Skeletal muscle cell (primary cell): Measurements from ENCODE around the gene USP17L10.
"Not testable (repeated sequence)": the region's sequence is repeated elsewhere in the genome, so short reads cannot be mapped to it uniquely, and the experiment has no call there.

Source experiments
- DNase-seq: peaks from one replicate; pipeline ENCODE4 v3.0.0-alpha.2; 2010; ENCODE audit warnings: low read depth
- H3K4me3 ChIP-seq: 2 replicates; pipeline ENCODE4 v1.5.1; 2011; ENCODE audit warnings: low read depth, mild to moderate bottlenecking, control low read depth, low read length, moderate library complexity

USP17L10 gene, protein sequence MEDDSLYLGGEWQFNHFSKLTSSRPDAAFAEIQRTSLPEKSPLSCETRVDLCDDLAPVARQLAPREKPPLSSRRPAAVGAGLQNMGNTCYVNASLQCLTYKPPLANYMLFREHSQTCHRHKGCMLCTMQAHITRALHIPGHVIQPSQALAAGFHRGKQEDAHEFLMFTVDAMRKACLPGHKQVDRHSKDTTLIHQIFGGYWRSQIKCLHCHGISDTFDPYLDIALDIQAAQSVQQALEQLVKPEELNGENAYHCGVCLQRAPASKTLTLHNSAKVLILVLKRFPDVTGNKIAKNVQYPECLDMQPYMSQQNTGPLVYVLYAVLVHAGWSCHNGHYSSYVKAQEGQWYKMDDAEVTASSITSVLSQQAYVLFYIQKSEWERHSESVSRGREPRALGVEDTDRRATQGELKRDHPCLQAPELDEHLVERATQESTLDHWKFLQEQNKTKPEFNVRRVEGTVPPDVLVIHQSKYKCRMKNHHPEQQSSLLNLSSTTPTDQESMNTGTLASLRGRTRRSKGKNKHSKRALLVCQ

GRCh38 chr4:9210357-9210756 lies at the start of gene USP17L10:
TSS of gene USP17L10 (plus strand) at chr4:9210657. CDS start at chr4:9210657, 0 bp downstream.
- H3K4me3 ChIP-seq, DNase-seq: not testable (repeated sequence)

DNA sequence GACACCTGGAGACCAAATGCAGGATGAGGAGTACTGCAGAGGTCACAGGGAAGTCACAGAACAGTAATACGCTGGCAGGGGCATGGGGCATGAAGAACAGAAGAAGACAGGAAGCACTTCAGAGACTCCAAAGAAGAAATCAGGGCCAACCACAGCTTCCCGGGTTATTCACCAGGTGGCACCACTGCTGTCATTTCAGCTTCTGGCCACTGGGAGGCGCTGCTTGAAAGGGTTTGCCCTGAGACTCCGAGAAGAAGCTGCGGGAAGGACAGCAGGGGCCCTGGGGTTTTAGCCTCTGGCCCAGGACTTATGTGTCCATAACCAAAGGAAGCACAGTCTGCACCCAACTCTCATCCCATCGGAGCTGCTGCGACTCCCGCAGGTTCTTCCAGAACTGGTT lies 44.5 kb upstream of the USP17L10 start:
- DNase-seq, H3K4me3 ChIP-seq: not testable (repeated sequence)

DNA sequence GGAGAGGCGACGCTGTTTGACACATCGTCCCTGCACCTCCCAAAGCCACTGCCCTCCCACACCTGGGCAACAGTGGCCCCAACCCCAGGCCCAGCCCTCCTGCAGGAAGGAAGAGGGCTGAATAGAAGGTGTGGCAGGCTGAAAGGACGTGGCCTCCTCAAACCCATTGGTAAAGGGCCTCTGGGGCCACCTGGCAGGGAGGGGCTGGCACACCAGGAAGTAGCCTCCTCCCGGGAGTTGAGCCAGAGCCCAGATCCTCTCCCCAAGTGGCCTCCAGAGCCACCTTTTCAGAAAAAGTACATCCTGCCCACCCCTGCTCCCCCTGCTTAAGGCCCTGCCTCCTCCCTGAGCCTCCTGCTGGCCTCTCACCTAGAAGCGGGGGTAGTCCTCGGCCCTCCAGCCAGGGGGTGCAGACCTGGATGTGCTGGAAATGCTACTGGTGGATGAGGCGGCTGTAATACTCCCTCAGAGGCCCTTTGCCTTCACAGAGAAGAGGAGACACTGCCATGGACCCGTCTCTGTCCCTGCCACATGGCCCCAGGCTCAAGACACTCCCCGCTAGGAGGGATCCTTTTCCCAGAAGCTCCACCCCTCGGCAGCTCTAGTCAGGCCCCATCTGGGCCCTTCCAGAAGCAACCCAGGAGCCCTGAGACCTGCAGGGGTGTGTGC lies 40.5 kb upstream of the USP17L10 start, which contains the start of gene FAM90A26:
Gene FAM90A26, plus strand, starts transcription at position 619 of the 669 bp plus-strand sequence. CDS start 2,764 bp downstream, outside the sequence.
- H3K4me3 ChIP-seq, DNase-seq: not testable (repeated sequence)

DNA sequence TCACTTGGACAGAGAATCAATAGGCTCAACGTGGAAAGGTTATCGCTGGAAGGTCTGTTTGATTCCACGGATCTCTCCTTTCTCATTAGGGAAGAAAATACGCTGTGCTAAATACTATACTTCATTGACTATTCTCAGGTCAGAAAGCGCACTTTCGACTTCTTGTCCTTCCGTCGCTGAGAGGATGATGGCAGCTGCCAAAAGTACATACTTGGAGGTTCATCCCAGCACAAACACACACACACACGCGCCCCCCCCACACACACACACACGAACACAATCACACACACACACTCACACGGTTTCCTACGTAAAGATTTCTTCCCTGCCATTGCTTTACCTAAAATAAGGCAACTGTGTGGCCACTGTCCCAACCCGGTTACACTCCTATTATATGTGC lies 4.2 kb downstream of the USP17L10 start:
- not testable (repeated sequence) for DNase-seq, H3K4me3 ChIP-seq

- not testable (repeated sequence) for DNase-seq, H3K4me3 ChIP-seq
These were observed 4.6 kb downstream of the USP17L10 start, which contains the start of gene USP17L11 for GRCh38 chr4:9215105-9215504. TSS of gene USP17L11 (plus strand) at chr4:9215405. CDS start at chr4:9215405, 0 bp downstream.

DNA sequence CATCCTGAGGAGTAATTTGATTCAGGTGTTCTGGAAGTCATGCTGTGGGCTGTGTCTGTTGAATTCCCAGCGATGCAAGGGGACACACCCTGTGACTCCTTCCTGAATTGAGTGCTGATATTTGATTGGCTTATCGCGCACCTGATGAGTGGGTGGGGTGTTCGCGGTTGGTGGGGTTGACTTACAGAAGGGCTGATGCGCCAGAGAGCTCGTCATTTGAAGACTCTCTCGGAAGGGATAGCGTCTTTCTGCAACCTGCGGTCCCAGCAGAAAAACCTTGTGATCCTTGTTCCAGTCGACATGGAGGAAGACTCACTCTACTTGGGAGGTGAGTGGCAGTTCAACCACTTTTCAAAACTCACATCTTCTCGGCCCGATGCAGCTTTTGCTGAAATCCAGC lies 9.4 kb downstream of the USP17L10 start, which contains the start of gene USP17L12:
Gene USP17L12, plus strand, starts transcription at position 301 of the 400 bp plus-strand sequence. Its CDS starts 0 bp downstream, at position 301.
- H3K4me3 ChIP-seq, DNase-seq: not testable (repeated sequence)

- DNase-seq, H3K4me3 ChIP-seq: not testable (repeated sequence)
These were observed 14.1 kb downstream of the USP17L10 start, which contains the start of gene USP17L13 for GRCh38 chr4:9224596-9224995. TSS of gene USP17L13 (plus strand) at chr4:9224896. CDS start at chr4:9224896, 0 bp downstream.

DNA sequence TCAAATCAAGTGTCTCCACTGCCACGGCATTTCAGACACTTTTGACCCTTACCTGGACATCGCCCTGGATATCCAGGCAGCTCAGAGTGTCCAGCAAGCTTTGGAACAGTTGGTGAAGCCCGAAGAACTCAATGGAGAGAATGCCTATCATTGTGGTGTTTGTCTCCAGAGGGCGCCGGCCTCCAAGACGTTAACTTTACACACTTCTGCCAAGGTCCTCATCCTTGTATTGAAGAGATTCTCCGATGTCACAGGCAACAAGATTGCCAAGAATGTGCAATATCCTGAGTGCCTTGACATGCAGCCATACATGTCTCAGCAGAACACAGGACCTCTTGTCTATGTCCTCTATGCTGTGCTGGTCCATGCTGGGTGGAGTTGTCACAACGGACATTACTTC lies 19.8 kb downstream of the USP17L10 start:
- H3K4me3 ChIP-seq, DNase-seq: not testable (repeated sequence)

DNA sequence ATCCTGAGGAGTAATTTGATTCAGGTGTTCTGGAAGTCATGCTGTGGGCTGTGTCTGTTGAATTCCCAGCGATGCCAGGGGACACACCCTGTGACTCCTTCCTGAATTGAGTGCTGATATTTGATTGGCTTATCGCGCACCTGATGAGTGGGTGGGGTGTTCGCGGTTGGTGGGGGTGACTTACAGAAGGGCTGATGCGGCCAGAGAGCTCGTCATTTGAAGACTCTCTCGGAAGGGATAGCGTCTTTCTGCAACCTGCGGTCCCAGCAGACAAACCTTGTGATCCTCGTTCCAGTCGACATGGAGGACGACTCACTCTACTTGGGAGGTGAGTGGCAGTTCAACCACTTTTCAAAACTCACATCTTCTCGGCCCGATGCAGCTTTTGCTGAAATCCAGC lies 23.6 kb downstream of the USP17L10 start, which contains the start of gene USP17L15:
Gene USP17L15, plus strand, starts transcription at position 301 of the 400 bp plus-strand sequence. Its CDS starts 0 bp downstream, at position 301.
- H3K4me3 ChIP-seq, DNase-seq: not testable (repeated sequence)

DNA sequence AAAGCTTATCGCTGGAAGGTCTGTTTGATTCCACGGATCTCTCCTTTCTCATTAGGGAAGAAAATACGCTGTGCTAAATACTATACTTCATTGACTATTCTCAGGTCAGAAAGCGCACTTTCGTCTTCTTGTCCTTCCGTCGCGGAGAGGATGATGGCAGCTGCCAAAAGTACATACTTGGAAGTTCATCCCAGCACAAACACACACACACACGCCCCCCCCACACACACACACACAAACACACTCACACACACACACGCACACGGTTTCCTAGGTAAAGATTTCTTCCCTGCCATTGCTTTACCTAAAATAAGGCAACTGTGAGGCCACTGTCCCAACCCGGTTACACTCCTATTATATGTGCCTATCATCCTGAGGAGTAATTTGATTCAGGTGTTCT lies 28.0 kb downstream of the USP17L10 start:
- H3K4me3 ChIP-seq, DNase-seq: not testable (repeated sequence)

GRCh38 chr4:9243579-9243978 lies 33.1 kb downstream of the USP17L10 start, which contains the start of gene USP17L17:
TSS of gene USP17L17 (plus strand) at chr4:9243879. CDS start at chr4:9243879, 0 bp downstream.
- H3K4me3 ChIP-seq, DNase-seq: not testable (repeated sequence)

- not testable (repeated sequence) for DNase-seq, H3K4me3 ChIP-seq
These were observed 37.7 kb downstream of the USP17L10 start, which contains the start of gene USP17L18 for GRCh38 chr4:9247953-9248680. TSS of gene USP17L18 (plus strand) at chr4:9248630. CDS start at chr4:9248630, 0 bp downstream.

DNA sequence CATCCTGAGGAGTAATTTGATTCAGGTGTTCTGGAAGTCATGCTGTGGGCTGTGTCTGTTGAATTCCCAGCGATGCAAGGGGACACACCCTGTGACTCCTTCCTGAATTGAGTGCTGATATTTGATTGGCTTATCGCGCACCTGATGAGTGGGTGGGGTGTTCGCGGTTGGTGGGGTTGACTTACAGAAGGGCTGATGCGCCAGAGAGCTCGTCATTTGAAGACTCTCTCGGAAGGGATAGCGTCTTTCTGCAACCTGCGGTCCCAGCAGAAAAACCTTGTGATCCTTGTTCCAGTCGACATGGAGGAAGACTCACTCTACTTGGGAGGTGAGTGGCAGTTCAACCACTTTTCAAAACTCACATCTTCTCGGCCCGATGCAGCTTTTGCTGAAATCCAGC lies 42.6 kb downstream of the USP17L10 start, which contains the start of gene USP17L19:
Gene USP17L19, plus strand, starts transcription at position 301 of the 400 bp plus-strand sequence. Its CDS starts 0 bp downstream, at position 301.
- H3K4me3 ChIP-seq, DNase-seq: not testable (repeated sequence)

GRCh38 chr4:9257824-9258223 lies 47.4 kb downstream of the USP17L10 start, which contains the start of gene USP17L20:
TSS of gene USP17L20 (plus strand) at chr4:9258124. CDS start at chr4:9258124, 0 bp downstream.
- DNase-seq, H3K4me3 ChIP-seq: not testable (repeated sequence)
